HL-60 (cell line): ENCODE measurements around the gene MBTD1.
A peak's percentile ranks its signal among the peaks of the same experiment; 100 is the strongest.

ENCODE experiments used
- DNase-seq, 2 experiments: peaks; one replicate each; pipeline ENCODE4 v3.0.0-alpha.2; 2010 to 2020; ENCODE audit warnings: low read depth in 1 of 2, low spot score in 1 of 2
- H3K27ac ChIP-seq: fragments of 250-450 bp; sonication (Bioruptor Pico); replicated peaks from 2 replicates; pipeline ENCODE4 v1.5.1; 2020; ENCODE audit warnings: mild to moderate bottlenecking, moderate library complexity
- H3K27me3 ChIP-seq: fragments of 250-450 bp; sonication (Bioruptor Pico); 2 replicates; pipeline ENCODE4 v1.5.1; 2021; ENCODE audit warnings: mild to moderate bottlenecking, moderate library complexity; ENCODE audit not compliant: insufficient read depth, poor library complexity, severe bottlenecking
- H3K4me3 ChIP-seq: replicated peaks from 2 replicates; pipeline ENCODE4 v1.5.1; 2011; ENCODE audit warnings: mild to moderate bottlenecking, control low read depth, low read length; ENCODE audit not compliant: insufficient read depth
- CTCF ChIP-seq: IDR thresholded peaks from one replicate; pipeline ENCODE4 v1.5.1; 2011; ENCODE audit warnings: low read length, control low read depth, inconsistent platforms; ENCODE audit not compliant: insufficient read depth
- GABPA ChIP-seq: IDR thresholded peaks from 2 replicates; pipeline ENCODE4 v1.6.1; 2012; ENCODE audit warnings: low read depth
- POLR2AphosphoS5 ChIP-seq: IDR thresholded peaks from 2 replicates; pipeline ENCODE4 v1.6.1; 2012; ENCODE audit warnings: low read depth
- REST ChIP-seq: IDR thresholded peaks from 2 replicates; pipeline ENCODE4 v1.6.1; 2012; ENCODE audit warnings: low read depth; ENCODE audit not compliant: insufficient replicate concordance
- SPI1 ChIP-seq: IDR thresholded peaks from 2 replicates; pipeline ENCODE4 v1.6.1; 2012; ENCODE audit warnings: low read depth, mild to moderate bottlenecking, borderline replicate concordance

Gene MBTD1

GRCh38 chr17:51261024-51261963, 1.4 kb upstream of the MBTD1 start:
- Histone ChIP-seq H3K4me3 (peak overlapping the region; percentile 93), H3K27me3 (no peaks in the 10 kb centered on the region), H3K27ac (peak overlapping the region; percentile 100)
- peak; percentile 38 to 60 for DNase-seq
- peak; percentile 27; the same call in 1 of the 2 replicates for TF ChIP-seq SPI1
- TF ChIP-seq REST = no peak
- TF ChIP-seq GABPA = no peak

- peak within 1 kb of the TSS; percentile 93 for H3K4me3 ChIP-seq
- peak; percentile 93 to 98 for DNase-seq
- H3K27ac ChIP-seq = peak within 1 kb of the TSS; percentile 100
- TF ChIP-seq GABPA = no peak; the same call in 1 of the 2 replicates
- TF ChIP-seq REST = no peak
- no peak; the same call in 1 of the 2 replicates for TF ChIP-seq SPI1
- TF ChIP-seq CTCF = no peak
- TF ChIP-seq POLR2AphosphoS5 = peak; percentile 65
- H3K27me3 ChIP-seq = no peaks in the 10 kb centered on the region
These were observed 581 bp upstream of the MBTD1 start, which contains the start of gene UTP18 for GRCh38 chr17:51260237-51261023. Gene UTP18, plus strand, starts transcription at chr17:51260546. Its CDS starts 39 bp downstream, at chr17:51260585.

GRCh38 chr17:51258756-51259563, 889 bp downstream of the MBTD1 start:
- DNase-seq = peak; percentile 41 to 51
- TF ChIP-seq SPI1 (peak; percentile 47; the same call in 1 of the 2 replicates), CTCF (no peak)
- Histone ChIP-seq H3K27me3 (no peaks in the 10 kb centered on the region), H3K4me3 (peak overlapping the region; percentile 93), H3K27ac (peak overlapping the region; percentile 100)
